GM10248 (cell line): Measurements from ENCODE around the gene NEGR1.

Source experiments
- CTCF ChIA-PET: fragments of 300-600 bp; sonication (Branson Sonifier 250); formaldehyde crosslinking; extraction: SDS; loops from one replicate; lab custom pipeline; 2021; ENCODE audit warnings: antibody characterized with exemption; lab: Yijun Ruan, JAX
- POLR2A ChIA-PET: fragments of 350-650 bp; sonication (Branson Sonifier 250); formaldehyde crosslinking; extraction: SDS; loops from one replicate; lab custom pipeline; 2020; ENCODE audit warnings: antibody characterized with exemption; lab: Yijun Ruan, JAX
- DNase-seq: peaks from one replicate; pipeline ENCODE4 v3.0.0; 2012; ENCODE audit errors: extremely low spot score
- CTCF ChIP-seq: IDR thresholded peaks from 2 replicates; pipeline ENCODE4 v1.5.1; 2012; ENCODE audit warnings: mild to moderate bottlenecking, low read depth; ENCODE audit errors: extremely low read depth, missing control alignments, control extremely low read depth

The NEGR1 gene

GRCh38 chr1:72007312-72007711 lies 275.0 kb downstream of the NEGR1 start:
- no peak for TF ChIP-seq CTCF
- ChIA-PET POLR2A (no interaction called here), CTCF (no interaction called here)
- DNase-seq = no peak

- POLR2A ChIA-PET = no interaction called here
- no peak for TF ChIP-seq CTCF
- DNase-seq = no peak
Measured at GRCh38 chr1:72006092-72006491, 276.2 kb downstream of the NEGR1 start.

DNA sequence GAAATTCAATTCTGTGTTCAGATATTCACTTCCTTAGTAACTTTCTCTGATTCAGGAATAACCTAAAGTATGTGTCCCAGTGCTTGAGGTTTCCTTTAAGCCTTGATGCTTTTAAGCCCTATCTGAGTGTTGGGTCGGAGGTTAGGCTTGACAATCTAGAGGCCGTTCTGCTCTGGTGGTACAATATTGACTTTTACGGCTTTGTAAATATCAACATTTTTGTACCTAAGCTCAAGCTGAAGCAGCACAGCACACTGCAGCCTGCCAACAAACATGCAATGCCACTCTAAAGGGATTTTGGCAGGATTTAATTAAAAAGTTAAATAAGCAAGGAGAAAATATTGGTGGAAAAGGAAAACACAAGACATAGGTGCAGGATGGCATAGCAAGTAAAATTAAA lies 279.2 kb downstream of the NEGR1 start:
- ChIA-PET CTCF (no interaction called here), POLR2A (no interaction called here)
- no peak for TF ChIP-seq CTCF
- no peak for DNase-seq

More at GRCh38 chr1:72006092-72006491, 276.2 kb downstream of the NEGR1 start:
- CTCF ChIA-PET = interaction anchor here (1.2 kb wide), 1 partner anchor 32 kb away, joined by 3 read pairs; no protein-coding TSS in a partner anchor

- ChIA-PET CTCF (no interaction called here), POLR2A (no interaction called here)
- no peak for TF ChIP-seq CTCF
- no peak for DNase-seq
Measured at GRCh38 chr1:72000809-72001208, 281.5 kb downstream of the NEGR1 start.

- POLR2A ChIA-PET = no interaction called here
- no peak for DNase-seq
- no peak for TF ChIP-seq CTCF
- CTCF ChIA-PET = interaction anchor here (1.2 kb wide), 1 partner anchor 30 kb away, joined by 3 read pairs; no protein-coding TSS in a partner anchor
Measured at GRCh38 chr1:71994646-71995045, 287.7 kb downstream of the NEGR1 start.

GRCh38 chr1:71987181-71987580 lies 295.2 kb downstream of the NEGR1 start:
- ChIA-PET CTCF (no interaction called here), POLR2A (no interaction called here)
- DNase-seq = no peak
- no peak for TF ChIP-seq CTCF

GRCh38 chr1:71986160-71986559 lies 296.2 kb downstream of the NEGR1 start:
- CTCF ChIA-PET = no interaction called here

More at GRCh38 chr1:71986160-71986559, 296.2 kb downstream of the NEGR1 start:
- no peak for TF ChIP-seq CTCF
- POLR2A ChIA-PET = no interaction called here
- DNase-seq = no peak
